ENCODE data around the gene FIG4.
"Not testable (repeated sequence)": the region's sequence is repeated elsewhere in the genome, so short reads cannot be mapped to it uniquely, and the experiment has no call there.

Gene FIG4

GRCh38 chr6:109762769-109763441 lies 71.8 kb downstream of the FIG4 start:
- no peak for DNase-seq

GRCh38 chr6:109766167-109766566 lies 75.1 kb downstream of the FIG4 start:
- no peak for DNase-seq

- DNase-seq = peak in 1 of 14 donors; percentile 1
Measured at GRCh38 chr6:109767961-109768360, 76.9 kb downstream of the FIG4 start.

GRCh38 chr6:109768485-109768884 lies 77.4 kb downstream of the FIG4 start:
- no peak for DNase-seq

- DNase-seq = no peak
Measured at GRCh38 chr6:109769213-109769612, 78.1 kb downstream of the FIG4 start.

GRCh38 chr6:109770047-109770446 lies 79.0 kb downstream of the FIG4 start:
- no peak for DNase-seq

- DNase-seq = no peak
Measured at GRCh38 chr6:109770779-109771178, 79.7 kb downstream of the FIG4 start.

GRCh38 chr6:109771939-109772755 lies 81.1 kb downstream of the FIG4 start:
- not testable (repeated sequence) for DNase-seq

- DNase-seq = peak in 1 of 14 donors; percentile 67
Measured at GRCh38 chr6:109772883-109773431, 81.9 kb downstream of the FIG4 start.

GRCh38 chr6:109781001-109781400 lies 89.9 kb downstream of the FIG4 start:
- DNase-seq = no peak

- no peak for DNase-seq
Measured at GRCh38 chr6:109782491-109782999, 91.4 kb downstream of the FIG4 start.

- DNase-seq = no peak
Measured at GRCh38 chr6:109783250-109783986, 92.3 kb downstream of the FIG4 start.

- no peak for DNase-seq
Measured at GRCh38 chr6:109787312-109787711, 96.2 kb downstream of the FIG4 start.

- no peak for DNase-seq
Measured at GRCh38 chr6:109788687-109789086, 97.6 kb downstream of the FIG4 start.

GRCh38 chr6:109790131-109790530 lies 99.0 kb downstream of the FIG4 start:
- no peak for DNase-seq

GRCh38 chr6:109791301-109791700 lies 100.2 kb downstream of the FIG4 start:
- peak in 3 of 14 donors; percentile 11 to 31 (median 18) for DNase-seq

- no peak for DNase-seq
Measured at GRCh38 chr6:109793021-109793420, 101.9 kb downstream of the FIG4 start.

- peak in 2 of 14 donors; percentile 11 to 20 for DNase-seq
Measured at GRCh38 chr6:109793792-109794191, 102.7 kb downstream of the FIG4 start.

- DNase-seq = peak in 1 of 14 donors; percentile 9
Measured at GRCh38 chr6:109794201-109794923, 103.3 kb downstream of the FIG4 start.

GRCh38 chr6:109795994-109796555 lies 105.0 kb downstream of the FIG4 start:
- DNase-seq = no peak

GRCh38 chr6:109799129-109799528 lies 108.0 kb downstream of the FIG4 start:
- DNase-seq = no peak

- no peak for DNase-seq
Measured at GRCh38 chr6:109799664-109800063, 108.6 kb downstream of the FIG4 start.

Data from C1 segment of cervical spinal cord (tissue), 14 donors.